ENCODE measurements around the gene SNRPA.

Gene SNRPA

DNA sequence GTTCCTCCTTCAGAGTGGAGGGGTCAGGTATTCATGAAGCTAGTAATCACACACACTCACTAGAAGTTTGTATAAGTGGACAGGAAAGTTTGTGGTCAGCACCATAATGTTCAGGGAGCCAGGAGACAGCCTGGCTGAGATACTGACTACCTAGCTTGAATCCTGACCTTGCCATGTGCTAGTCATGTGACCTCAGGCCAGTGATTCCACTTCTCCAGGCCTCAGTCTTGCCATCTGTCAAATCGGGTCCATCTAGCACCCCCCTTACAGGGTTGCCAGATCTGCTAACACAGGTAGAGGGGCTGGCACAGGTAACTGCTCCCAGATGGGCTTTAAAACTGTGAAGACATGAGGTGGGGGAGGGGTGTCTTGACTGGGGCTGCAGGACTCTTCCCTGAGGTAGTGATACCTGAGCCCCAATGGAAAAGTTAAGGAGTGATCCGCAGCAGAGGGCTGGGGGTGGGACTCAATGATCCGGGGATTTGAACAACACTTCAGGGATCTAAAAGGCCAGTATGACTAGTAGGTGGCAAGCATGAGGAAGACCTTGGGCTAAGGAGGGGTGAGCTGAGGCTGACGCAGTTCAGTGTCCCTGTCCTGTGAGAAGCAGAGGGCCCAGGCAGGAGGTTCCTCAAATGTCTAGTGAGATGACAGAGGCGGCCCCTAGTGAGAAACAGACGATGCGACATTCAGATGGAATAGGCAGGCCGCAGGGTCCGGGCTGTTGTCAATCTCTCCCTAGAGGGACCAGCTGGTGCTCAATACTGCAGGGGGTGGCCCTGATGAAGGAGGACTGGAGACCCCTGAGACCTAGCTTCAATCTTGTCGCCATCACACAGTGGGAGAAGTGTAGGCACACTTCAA is 9.2 kb upstream of the SNRPA start:
- no peak for DNase-seq (ENCODE audit: low read depth)
- no peak overlapping the region for H3K4me3 ChIP-seq (ENCODE audit: low read depth, low read length)
- TF ChIP-seq, protein P1, sequence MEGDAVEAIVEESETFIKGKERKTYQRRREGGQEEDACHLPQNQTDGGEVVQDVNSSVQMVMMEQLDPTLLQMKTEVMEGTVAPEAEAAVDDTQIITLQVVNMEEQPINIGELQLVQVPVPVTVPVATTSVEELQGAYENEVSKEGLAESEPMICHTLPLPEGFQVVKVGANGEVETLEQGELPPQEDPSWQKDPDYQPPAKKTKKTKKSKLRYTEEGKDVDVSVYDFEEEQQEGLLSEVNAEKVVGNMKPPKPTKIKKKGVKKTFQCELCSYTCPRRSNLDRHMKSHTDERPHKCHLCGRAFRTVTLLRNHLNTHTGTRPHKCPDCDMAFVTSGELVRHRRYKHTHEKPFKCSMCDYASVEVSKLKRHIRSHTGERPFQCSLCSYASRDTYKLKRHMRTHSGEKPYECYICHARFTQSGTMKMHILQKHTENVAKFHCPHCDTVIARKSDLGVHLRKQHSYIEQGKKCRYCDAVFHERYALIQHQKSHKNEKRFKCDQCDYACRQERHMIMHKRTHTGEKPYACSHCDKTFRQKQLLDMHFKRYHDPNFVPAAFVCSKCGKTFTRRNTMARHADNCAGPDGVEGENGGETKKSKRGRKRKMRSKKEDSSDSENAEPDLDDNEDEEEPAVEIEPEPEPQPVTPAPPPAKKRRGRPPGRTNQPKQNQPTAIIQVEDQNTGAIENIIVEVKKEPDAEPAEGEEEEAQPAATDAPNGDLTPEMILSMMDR (IDR thresholded peaks at IDR 0.05; ENCODE audit: control insufficient read depth, extremely low read depth, insufficient read depth), result no peak

DNA sequence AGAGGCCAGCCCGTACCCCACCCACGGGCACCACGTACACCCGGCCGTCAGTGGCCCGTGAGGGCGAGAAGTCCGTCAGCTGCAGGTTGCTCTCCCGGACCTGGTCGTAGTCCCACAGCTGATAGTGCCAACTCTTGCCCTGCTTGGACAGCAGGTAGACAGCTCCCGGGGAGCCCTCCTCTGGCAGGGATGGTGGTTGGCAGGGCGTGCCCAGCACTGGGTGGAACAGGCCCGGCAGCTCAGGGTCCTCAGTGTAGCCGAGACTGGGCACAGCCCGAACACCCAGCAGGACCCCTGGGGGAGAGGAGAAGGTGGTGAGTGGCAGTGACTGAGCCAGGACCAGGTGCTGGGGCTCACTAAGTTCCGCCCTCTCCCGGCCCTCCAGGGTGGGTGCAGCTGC is 8.5 kb upstream of the SNRPA start:
- TF ChIP-seq, protein P1 (IDR thresholded peaks at IDR 0.05; ENCODE audit: control insufficient read depth, extremely low read depth, insufficient read depth), result no peak
- no peak for DNase-seq (ENCODE audit: low read depth)
- H3K4me3 ChIP-seq (ENCODE audit: low read depth, low read length), result no peak overlapping the region

DNA sequence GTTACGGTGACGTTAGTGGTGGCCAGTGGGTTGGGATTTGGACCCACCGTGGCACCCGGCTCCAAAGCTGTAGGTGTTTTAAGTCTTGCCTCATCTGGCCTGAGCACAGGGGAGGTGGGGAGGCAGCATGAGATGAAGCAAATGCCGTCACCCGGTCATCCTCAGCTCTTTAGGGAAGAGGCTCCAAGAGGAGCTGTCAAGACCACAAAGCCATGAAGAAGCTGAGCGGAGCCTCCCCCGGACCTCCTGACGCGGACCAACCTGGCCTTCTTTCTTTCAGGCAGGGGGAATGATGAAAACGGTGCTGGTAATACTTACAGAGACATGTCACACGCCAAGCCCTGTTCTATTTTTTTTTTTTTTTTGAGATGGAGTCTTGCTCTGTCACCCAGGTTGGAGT is 8.1 kb upstream of the SNRPA start:
- TF ChIP-seq, protein P1 (IDR thresholded peaks at IDR 0.05; ENCODE audit: control insufficient read depth, extremely low read depth, insufficient read depth), result no peak

DNA sequence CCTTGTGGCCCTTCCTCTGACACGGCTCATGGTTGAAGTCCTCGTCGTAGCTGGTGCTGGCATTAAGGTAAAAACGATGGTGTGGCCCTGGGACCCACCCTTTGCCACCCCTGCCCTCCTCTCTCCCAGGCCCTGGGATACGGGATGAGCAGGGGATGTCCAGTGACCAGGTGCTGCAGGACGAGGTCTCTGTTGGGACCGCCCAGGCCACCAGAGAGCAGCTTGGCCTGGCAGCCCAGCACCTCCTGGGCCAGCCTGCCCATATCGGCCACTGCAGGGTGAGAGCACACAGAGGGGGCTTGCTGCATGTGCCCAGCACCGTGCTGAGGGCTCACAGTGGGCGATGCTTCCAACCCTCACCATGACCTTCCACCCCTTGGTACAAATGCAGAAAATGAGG is 7.1 kb upstream of the SNRPA start:
- H3K4me3 ChIP-seq (ENCODE audit: low read depth, low read length), result no peak overlapping the region
- DNase-seq (ENCODE audit: low read depth), result no peak
- TF ChIP-seq, protein P1 (IDR thresholded peaks at IDR 0.05; ENCODE audit: control insufficient read depth, extremely low read depth, insufficient read depth), result no peak

More for the DNA sequence above, 8.1 kb upstream of the SNRPA start:
- no peak overlapping the region for H3K4me3 ChIP-seq (ENCODE audit: low read depth, low read length)
- DNase-seq (ENCODE audit: low read depth), result no peak

DNA sequence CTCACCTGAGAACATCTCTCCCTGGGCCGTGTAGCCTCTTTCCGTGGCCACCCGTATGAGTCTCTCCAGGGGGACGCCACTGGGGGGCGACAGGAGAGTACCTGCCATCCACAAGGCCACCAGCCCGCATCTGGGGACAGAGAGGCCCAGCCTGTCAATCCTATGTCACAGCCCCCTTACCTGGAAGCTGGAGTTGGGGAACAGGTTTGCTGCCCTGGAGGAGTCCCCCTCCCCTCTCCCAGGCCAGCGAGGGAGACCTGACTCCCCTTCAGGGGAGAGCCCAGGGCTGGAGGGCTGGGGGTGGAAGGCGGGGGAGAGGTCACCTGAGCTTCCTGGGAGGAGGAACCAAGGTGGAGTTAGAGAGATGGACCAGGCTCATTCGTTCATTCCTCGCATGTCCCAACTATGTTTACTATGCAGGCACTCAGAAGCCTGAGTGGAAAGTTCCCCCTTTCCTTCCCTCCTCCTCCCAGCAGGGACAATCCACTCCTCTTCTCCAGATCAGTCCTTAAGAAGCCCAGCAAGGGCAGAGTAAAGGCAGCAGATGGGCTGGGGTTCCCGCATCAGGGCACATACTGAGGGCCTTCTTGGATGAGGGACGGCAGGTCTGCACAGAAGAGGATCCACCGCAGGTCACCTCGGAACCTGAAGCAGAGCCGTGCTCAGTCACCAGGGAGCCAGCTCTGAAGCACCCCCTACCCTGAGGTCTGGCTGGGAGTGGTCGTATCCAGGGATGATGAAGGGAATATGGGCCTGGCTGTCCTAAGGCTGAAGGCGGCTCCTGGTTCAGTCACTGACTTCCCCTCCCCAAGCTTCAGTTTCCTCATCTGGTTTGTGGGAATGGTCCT is 6.2 kb upstream of the SNRPA start:
- no peak overlapping the region for H3K4me3 ChIP-seq (ENCODE audit: low read depth, low read length)
- no peak for DNase-seq (ENCODE audit: low read depth)
- TF ChIP-seq, protein P1 (IDR thresholded peaks at IDR 0.05; ENCODE audit: control insufficient read depth, extremely low read depth, insufficient read depth), result no peak

DNA sequence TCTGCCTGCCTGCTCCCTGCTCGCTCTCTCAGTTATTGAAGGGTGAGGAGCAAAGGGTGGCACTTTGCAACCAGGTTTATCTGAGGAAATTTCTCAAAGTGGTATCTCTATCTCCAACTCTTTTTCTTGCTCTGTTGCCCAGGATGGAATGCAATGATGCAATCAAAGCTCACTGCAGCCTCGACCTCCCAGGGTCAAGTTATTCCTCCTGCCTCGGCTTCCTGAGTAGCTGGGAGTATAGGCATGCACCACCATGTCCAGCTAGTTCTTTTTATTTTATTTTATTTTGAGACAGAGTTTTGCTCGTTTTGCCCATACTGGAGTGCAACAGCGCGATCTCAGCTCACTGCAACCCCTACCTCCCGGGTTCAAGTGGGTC is 5.6 kb upstream of the SNRPA start:
- DNase-seq (ENCODE audit: low read depth), result no peak
- TF ChIP-seq, protein P1 (IDR thresholded peaks at IDR 0.05; ENCODE audit: control insufficient read depth, extremely low read depth, insufficient read depth), result no peak
- H3K4me3 ChIP-seq (ENCODE audit: low read depth, low read length), result no peak overlapping the region
